Gastroesophageal sphincter (tissue), 4 donors: ENCODE data around the gene ERBB4. TPM values are rescaled to one million over a fixed set of nuclear protein-coding genes. Genes with fewer than 3 reads are reported as not detected.

Experiments
- ATAC-seq: fragments of 150-250 bp; one replicate; pipeline ENCODE4 v1.9.1; 2016; ENCODE audit warnings: mild to moderate bottlenecking, moderate library complexity
- H3K27ac ChIP-seq, 4 donors: fragments of 200-600 bp; sonication (generic) in 3 of 4; 1 replicate in 3 of 4; 2 replicates in 1 of 4; pipeline ENCODE4 v1.5.1; 2016 to 2019
- H3K27me3 ChIP-seq: fragments of 200-600 bp; sonication (generic); one replicate; pipeline ENCODE4 v1.5.1; 2019
- H3K36me3 ChIP-seq, 2 donors: fragments of 200-600 bp; sonication (generic); one replicate each; pipeline ENCODE4 v1.5.1; 2019; ENCODE audit warnings: control low read depth in 1 of 2
- H3K4me1 ChIP-seq, 3 donors: fragments of 200-600 bp; sonication (generic); 1 replicate in 2 of 3; 2 replicates in 1 of 3; pipeline ENCODE4 v1.5.1; 2016 to 2019; ENCODE audit warnings: control low read depth in 2 of 3
- H3K4me3 ChIP-seq, 2 donors: fragments of 200-600 bp; sonication (generic); one replicate each; pipeline ENCODE4 v1.5.1; 2019; ENCODE audit warnings: mild to moderate bottlenecking in 1 of 2, moderate library complexity in 1 of 2
- H3K9me3 ChIP-seq, 3 donors: fragments of 200-600 bp; sonication (generic); one replicate each; pipeline ENCODE4 v1.5.1; 2017 to 2019; ENCODE audit warnings: control low read depth in 2 of 3
- CTCF ChIP-seq, 4 experiments: fragments of 200-600 bp in 2 of 4; fragments of 450-650 bp in 2 of 4; sonication (generic) in 1 of 4; IDR thresholded peaks; one replicate each; pipeline ENCODE4 v1.5.1; 2017 to 2019; ENCODE audit warnings: antibody characterized with exemption in 4 of 4, mild to moderate bottlenecking in 2 of 4, moderate library complexity in 2 of 4
- EP300 ChIP-seq: sonication (generic); formaldehyde crosslinking; IDR thresholded peaks from one replicate; pipeline ENCODE4 v1.6.1; 2017; ENCODE audit warnings: antibody characterized with exemption, mild to moderate bottlenecking
- POLR2A ChIP-seq, 2 donors: fragments of 450-650 bp; IDR thresholded peaks; one replicate each; pipeline ENCODE4 v1.6.1; 2017; ENCODE audit warnings: antibody characterized with exemption in 2 of 2, mild to moderate bottlenecking in 2 of 2, moderate library complexity in 1 of 2
- POLR2AphosphoS5 ChIP-seq: sonication (generic); formaldehyde crosslinking; IDR thresholded peaks from one replicate; pipeline ENCODE4 v1.6.1; 2017; ENCODE audit warnings: antibody characterized with exemption
- WGBS, 2 donors: methylation state at CpG; one replicate each; pipeline ENCODE4 v1.1.5; 2018; ENCODE audit warnings: low coverage in 1 of 2; 5-methylcytosine and 5-hydroxymethylcytosine counted together
- total RNA-seq, 4 donors: library from RNA; depleted of rRNA; stranded (reverse); fragments of >200 nt; gene quantifications; one replicate each; pipeline ENCODE4 v1.1.0, GENCODE V29; 2016

Gene ERBB4
- total RNA-seq, 4 donors from 2014 or later, result 0.16 to 0.92 (median 0.50) TPM

- no peak for TF ChIP-seq EP300
- no peak for TF ChIP-seq POLR2A (IDR thresholded peaks at IDR 0.05)
- no peak for TF ChIP-seq POLR2AphosphoS5
- TF ChIP-seq CTCF (IDR thresholded peaks at IDR 0.05), result no peak
- 84 to 85% methylated on average over 3 of the region's 3 CpGs for WGBS, 2 donors
- Histone ChIP-seq H3K36me3 (no peaks in the 10 kb centered on the region), H3K27me3 (no peaks in the 10 kb centered on the region), H3K27ac (no peak overlapping the region), H3K4me1 (no peaks in the 10 kb centered on the region), H3K9me3 (no peaks in the 10 kb centered on the region), H3K4me3 (no peak overlapping the region)
- no peak for ATAC-seq
Observed at GRCh38 chr2:211434773-211435172, 1103.8 kb downstream of the ERBB4 start.

GRCh38 chr2:211429256-211429920, 1109.2 kb downstream of the ERBB4 start:
- H3K27me3 ChIP-seq, result no peaks in the 10 kb centered on the region
- H3K27ac ChIP-seq, result no peak overlapping the region
- no peaks in the 10 kb centered on the region for H3K4me1 ChIP-seq
- 60 to 73% methylated on average over 3 of the region's 3 CpGs for WGBS, 2 donors
- no peaks in the 10 kb centered on the region for H3K9me3 ChIP-seq
- no peak for TF ChIP-seq POLR2A (IDR thresholded peaks at IDR 0.05)
- no peak for ATAC-seq
- no peak overlapping the region for H3K4me3 ChIP-seq
- H3K36me3 ChIP-seq, result no peaks in the 10 kb centered on the region

GRCh38 chr2:211426240-211426639, 1112.4 kb downstream of the ERBB4 start:
- Histone ChIP-seq H3K4me3 (no peak overlapping the region), H3K36me3 (no peaks in the 10 kb centered on the region), H3K27me3 (no peaks in the 10 kb centered on the region), H3K27ac (no peak overlapping the region), H3K4me1 (no peaks in the 10 kb centered on the region), H3K9me3 (no peaks in the 10 kb centered on the region)
- no peak for TF ChIP-seq POLR2AphosphoS5
- TF ChIP-seq POLR2A (IDR thresholded peaks at IDR 0.05), result no peak
- no peak for TF ChIP-seq CTCF (IDR thresholded peaks at IDR 0.05)
- no peak for TF ChIP-seq EP300
- 43 to 53% methylated on average over 2 of the region's 2 CpGs for WGBS, 2 donors
- no peak for ATAC-seq

DNA sequence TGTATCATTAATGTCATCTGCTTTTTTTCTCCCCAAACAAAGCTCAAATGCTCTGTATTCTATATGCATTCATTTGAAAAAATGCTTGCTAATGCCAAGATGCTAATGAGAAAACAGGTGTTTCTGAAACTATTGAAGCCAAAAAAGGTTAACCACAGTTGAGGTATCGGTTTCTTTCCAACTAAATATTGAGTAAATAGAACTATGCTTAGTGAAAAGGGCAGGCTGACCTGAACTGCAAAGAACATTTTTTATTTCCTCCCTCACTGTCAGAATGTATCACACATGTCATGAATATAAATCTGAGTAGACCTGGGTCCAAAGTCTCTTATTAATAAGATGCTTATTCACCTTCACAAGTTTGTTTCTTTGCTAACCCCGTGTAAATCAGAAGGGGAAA, 1115.6 kb downstream of the ERBB4 start:
- no peak overlapping the region for H3K4me3 ChIP-seq
- H3K27ac ChIP-seq, result no peak overlapping the region
- H3K36me3 ChIP-seq, result no peaks in the 10 kb centered on the region
- TF ChIP-seq POLR2A (IDR thresholded peaks at IDR 0.05), result no peak
- no peak for TF ChIP-seq POLR2AphosphoS5
- no peak for TF ChIP-seq CTCF (IDR thresholded peaks at IDR 0.05)
- no peak for TF ChIP-seq EP300
- WGBS, 2 donors, result 17 to 23% methylated on average over 2 of the region's 2 CpGs
- H3K27me3 ChIP-seq, result no peaks in the 10 kb centered on the region
- H3K9me3 ChIP-seq, result no peaks in the 10 kb centered on the region
- no peak for ATAC-seq
- no peaks in the 10 kb centered on the region for H3K4me1 ChIP-seq

- Histone ChIP-seq H3K27me3 (no peaks in the 10 kb centered on the region), H3K27ac (no peak overlapping the region), H3K36me3 (no peaks in the 10 kb centered on the region), H3K4me3 (no peak overlapping the region), H3K9me3 (no peaks in the 10 kb centered on the region), H3K4me1 (no peaks in the 10 kb centered on the region)
- TF ChIP-seq POLR2A (IDR thresholded peaks at IDR 0.05), result no peak
- TF ChIP-seq CTCF (IDR thresholded peaks at IDR 0.05), result no peak
- TF ChIP-seq POLR2AphosphoS5, result no peak
- TF ChIP-seq EP300, result no peak
- ATAC-seq, result no peak
Observed at GRCh38 chr2:211417544-211417943, 1121.1 kb downstream of the ERBB4 start.
